ENCODE measurements around the gene BNIP1. TPM values are rescaled to one million over a fixed set of nuclear protein-coding genes. Genes with fewer than 3 reads are reported as not detected.

The BNIP1 gene
- polyA plus RNA-seq, 3 donors, result 9.2 to 13.6 (median 9.8) TPM

DNA sequence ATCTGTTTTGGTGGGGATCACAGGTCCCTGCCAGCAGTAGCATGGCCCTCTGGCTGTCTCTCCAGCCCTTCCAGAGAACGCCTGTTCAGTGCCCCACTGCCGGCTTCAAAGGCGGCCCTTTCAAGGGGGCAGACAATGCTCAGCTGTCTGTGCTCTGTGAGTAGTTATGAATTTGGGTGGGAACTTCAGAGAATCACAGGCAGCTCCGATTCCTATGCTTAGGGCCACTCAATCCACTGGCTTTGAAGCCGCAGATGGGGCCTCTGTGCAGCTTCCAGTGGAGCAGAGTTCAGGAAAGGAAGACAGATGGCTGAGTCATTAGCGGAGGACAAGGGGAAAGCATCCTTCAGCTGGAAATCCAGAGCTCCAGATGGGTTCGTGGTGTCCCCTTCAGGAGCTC lies 48.2 kb downstream of the BNIP1 start:
- Histone ChIP-seq H3K9me3 (replicated peaks in 1 of 2; ENCODE audit: control insufficient read depth in 1 of 2, insufficient read depth in 1 of 2, low read length in 2 of 2) (no peaks in the 10 kb centered on the region), H4K20me1 (ENCODE audit: insufficient read depth, low read length) (no peaks in the 10 kb centered on the region), H3K4me2 (replicated peaks; ENCODE audit: extremely low read depth, low read length, poor library complexity, severe bottlenecking) (no peak overlapping the region), H3K27ac (ENCODE audit: low read depth in 1 of 2, low read length in 2 of 2) (no peak overlapping the region), H3K4me3 (replicated peaks in 1 of 3; ENCODE audit: low read depth in 2 of 3, low read length in 3 of 3) (no peak overlapping the region), H3K27me3 (ENCODE audit: control insufficient read depth in 2 of 2, insufficient read depth in 2 of 2, low read length in 2 of 2) (no peaks in the 10 kb centered on the region), H3K4me1 (ENCODE audit: control insufficient read depth in 1 of 2, insufficient read depth in 2 of 2, low read length in 2 of 2) (no peaks in the 10 kb centered on the region), H3K36me3 (replicated peaks in 1 of 2; ENCODE audit: control insufficient read depth in 1 of 2, insufficient read depth in 2 of 2, low read length in 2 of 2) (no peaks in the 10 kb centered on the region), H2AFZ (ENCODE audit: insufficient read depth, low read depth, low read length, poor library complexity, severe bottlenecking) (no peak overlapping the region), H3K79me2 (ENCODE audit: insufficient read depth, low read length) (no peaks in the 10 kb centered on the region), H3K9ac (ENCODE audit: insufficient read depth, low read length, poor library complexity, severe bottlenecking) (no peak overlapping the region)
- no peaks in the 10 kb centered on the region for H3K4me1 Mint-ChIP-seq
- no peak overlapping the region for H3K4me3 Mint-ChIP-seq
- H3K27me3 Mint-ChIP-seq (ENCODE audit: low read depth in 3 of 3), result peaks cover 2 to 6% (median 4%) of the 10 kb centered on the region in 3 donors
- no peak for TF ChIP-seq CTCF (IDR thresholded peaks at IDR 0.05)
- WGBS (ENCODE audit: insufficient coverage), result 90% methylated on average over 6 of the region's 7 CpGs
- DNase-seq, result no peak
- intact Hi-C loops (cut with micrococcal nuclease), result no loop called here
- no peaks in the 10 kb centered on the region for H3K36me3 Mint-ChIP-seq
- no peak overlapping the region for H3K27ac Mint-ChIP-seq
- peaks cover 0 to 2% (median 0%) of the 10 kb centered on the region in 7 donors for H3K9me3 Mint-ChIP-seq

DNA sequence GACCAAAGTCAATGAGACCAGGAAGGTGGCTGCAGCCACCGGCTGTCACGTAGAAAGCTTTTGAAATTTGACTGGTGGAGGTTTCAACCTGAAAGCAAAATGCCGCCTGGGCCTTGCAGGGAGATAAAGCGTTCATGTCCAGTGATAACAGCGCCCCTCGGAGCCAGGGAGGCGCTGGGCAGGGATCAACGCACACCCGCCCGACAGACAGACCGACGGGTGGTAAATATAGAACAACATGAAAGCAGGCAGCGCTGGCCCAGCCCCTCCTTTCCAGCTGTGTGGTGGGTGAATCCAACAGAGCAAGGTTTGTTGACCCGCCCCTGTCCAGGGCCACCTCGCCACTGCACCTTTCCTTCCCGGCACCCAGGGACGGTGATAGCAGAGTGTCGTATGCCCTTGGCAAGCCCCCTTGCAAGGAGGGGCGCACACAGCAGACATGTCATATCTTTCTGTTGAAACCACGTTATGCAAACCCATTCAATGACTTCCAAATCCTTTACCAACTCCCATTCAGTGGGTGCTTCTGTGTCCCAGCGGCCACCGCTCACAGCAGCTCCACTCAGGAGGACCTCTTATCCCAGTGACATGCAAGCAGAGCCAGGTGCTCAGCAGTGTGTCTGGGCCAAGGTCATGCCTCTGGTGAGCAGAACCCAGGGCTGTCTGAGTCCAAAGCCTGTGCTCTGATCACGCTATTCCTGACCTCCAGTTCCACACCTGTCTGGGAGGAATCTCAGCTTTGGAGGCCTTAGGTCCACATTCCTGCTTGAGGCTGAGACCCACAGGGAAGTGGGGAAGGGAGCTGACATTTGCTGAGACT lies 52.0 kb downstream of the BNIP1 start:
- Histone ChIP-seq H3K9ac (ENCODE audit: insufficient read depth, low read length, poor library complexity, severe bottlenecking) (no peak overlapping the region), H3K4me1 (ENCODE audit: control insufficient read depth in 1 of 2, insufficient read depth in 2 of 2, low read length in 2 of 2) (no peaks in the 10 kb centered on the region), H4K20me1 (ENCODE audit: insufficient read depth, low read length) (no peaks in the 10 kb centered on the region), H3K27ac (ENCODE audit: low read depth in 1 of 2, low read length in 2 of 2) (no peak overlapping the region), H3K4me3 (replicated peaks in 1 of 3; ENCODE audit: low read depth in 2 of 3, low read length in 3 of 3) (no peak overlapping the region), H3K79me2 (ENCODE audit: insufficient read depth, low read length) (no peaks in the 10 kb centered on the region), H2AFZ (ENCODE audit: insufficient read depth, low read depth, low read length, poor library complexity, severe bottlenecking) (no peak overlapping the region), H3K4me2 (replicated peaks; ENCODE audit: extremely low read depth, low read length, poor library complexity, severe bottlenecking) (no peak overlapping the region), H3K36me3 (replicated peaks in 1 of 2; ENCODE audit: control insufficient read depth in 1 of 2, insufficient read depth in 2 of 2, low read length in 2 of 2) (no peaks in the 10 kb centered on the region), H3K27me3 (ENCODE audit: control insufficient read depth in 2 of 2, insufficient read depth in 2 of 2, low read length in 2 of 2) (peaks cover 0 to 3% of the 10 kb centered on the region in 2 donors), H3K9me3 (replicated peaks in 1 of 2; ENCODE audit: control insufficient read depth in 1 of 2, insufficient read depth in 1 of 2, low read length in 2 of 2) (peaks cover 8 to 12% of the 10 kb centered on the region in 2 donors)
- Mint-ChIP-seq H3K9me3 (peaks cover 5 to 19% (median 10%) of the 10 kb centered on the region in 7 donors), H3K4me1 (no peaks in the 10 kb centered on the region), H3K36me3 (no peaks in the 10 kb centered on the region), H3K27me3 (ENCODE audit: low read depth in 3 of 3) (peaks cover 9 to 29% (median 11%) of the 10 kb centered on the region in 3 donors), H3K27ac (no peak overlapping the region), H3K4me3 (peak overlapping the region in 1 of 2 donors; percentile 15)
- 90% methylated on average over 22 of the region's 23 CpGs for WGBS (ENCODE audit: insufficient coverage)
- no peak for TF ChIP-seq CTCF (IDR thresholded peaks at IDR 0.05)
- intact Hi-C loops (cut with micrococcal nuclease), result no loop called here
- no peak for DNase-seq

Measured in CD14-positive monocyte (primary cell).